Glomerular endothelial cell (primary cell): ENCODE data around the gene MAGEA8. TPM values are rescaled to one million over a fixed set of nuclear protein-coding genes. Genes with fewer than 3 reads are reported as not detected.
"Not testable (repeated sequence)": the region's sequence is repeated elsewhere in the genome, so short reads cannot be mapped to it uniquely, and the experiment has no call there.

Experiments
- DNase-seq: peaks from one replicate; pipeline ENCODE4 v3.0.0-alpha.2; 2011; ENCODE audit warnings: low read depth, low spot score; ENCODE audit errors: extremely low read depth
- total RNA-seq: library from RNA; depleted of rRNA; stranded (reverse); fragments of >200 nt; gene quantifications from 2 replicates; pipeline ENCODE4 v1.2.3, GENCODE V29; 2015

Gene MAGEA8
- total RNA-seq, 1 donor from 2014 or later = not detected

- no peak for DNase-seq
Observed at GRCh38 chrX:149903889-149904748, 23.1 kb downstream of the MAGEA8 start.

- no peak for DNase-seq
Observed at GRCh38 chrX:149908308-149908707, 27.3 kb downstream of the MAGEA8 start.

- DNase-seq = no peak
Observed at GRCh38 chrX:149908727-149909126, 27.7 kb downstream of the MAGEA8 start.

GRCh38 chrX:149909324-149910177 is 28.6 kb downstream of the MAGEA8 start:
- no peak for DNase-seq

GRCh38 chrX:149910178-149910695 is 29.3 kb downstream of the MAGEA8 start:
- DNase-seq = no peak

GRCh38 chrX:149916745-149917392 is 35.9 kb downstream of the MAGEA8 start:
- DNase-seq = no peak

GRCh38 chrX:149923836-149924235 is 42.9 kb downstream of the MAGEA8 start:
- not testable (repeated sequence) for DNase-seq

GRCh38 chrX:149924434-149924833 is 43.5 kb downstream of the MAGEA8 start:
- not testable (repeated sequence) for DNase-seq

- DNase-seq = not testable (repeated sequence)
Observed at GRCh38 chrX:149927245-149927963, 46.4 kb downstream of the MAGEA8 start.

GRCh38 chrX:149927964-149928258 is 46.9 kb downstream of the MAGEA8 start:
- not testable (repeated sequence) for DNase-seq

- not testable (repeated sequence) for DNase-seq
Observed at GRCh38 chrX:149928635-149929034, 47.7 kb downstream of the MAGEA8 start.

- DNase-seq = not testable (repeated sequence)
Observed at GRCh38 chrX:149929400-149929799, 48.4 kb downstream of the MAGEA8 start, which contains the start of gene HSFX4. HSFX4 (plus strand) TSS chrX:149929573; CDS start chrX:149929645, 72 bp downstream.

- DNase-seq = not testable (repeated sequence)
Observed at GRCh38 chrX:149931355-149931754, 50.4 kb downstream of the MAGEA8 start.

GRCh38 chrX:149932150-149932549 is 51.2 kb downstream of the MAGEA8 start:
- not testable (repeated sequence) for DNase-seq

- not testable (repeated sequence) for DNase-seq
Observed at GRCh38 chrX:149932970-149933369, 52.0 kb downstream of the MAGEA8 start.

GRCh38 chrX:149933547-149933946 is 52.6 kb downstream of the MAGEA8 start:
- not testable (repeated sequence) for DNase-seq
